HepG2 (cell line): ENCODE measurements around the gene RAB18. TPM values are rescaled to one million over a fixed set of nuclear protein-coding genes. Genes with fewer than 3 reads are reported as not detected.

ENCODE experiments used
- ATAC-seq: fragments of 200-7000 bp; cut with Tn5 transposase; 3 replicates; pipeline ENCODE4 v1.9.1; 2020; ENCODE audit warnings: mild to moderate bottlenecking, moderate library complexity
- BruUV-seq: library from RNA; stranded (reverse); fragments of 400-500 nt; replicated peaks from 2 replicates; lab custom pipeline; 2021; lab: Mats Ljungman, UMichigan
- CTCF ChIA-PET: fragments of 300-600 bp; formaldehyde crosslinking; extraction: SDS; loops from one replicate; lab custom pipeline; 2021; ENCODE audit warnings: low total read pairs, inconsistent platforms, low intra/inter-chr PET ratio; lab: Yijun Ruan, JAX
- POLR2A ChIA-PET: fragments of 350-600 bp; sonication (Branson Sonifier 250); formaldehyde crosslinking; loops from one replicate; lab custom pipeline; 2020; ENCODE audit warnings: antibody characterized with exemption, inconsistent platforms; lab: Yijun Ruan, JAX
- DNase-seq: peaks from one replicate; pipeline ENCODE4 v3.0.0-alpha.2; 2015; ENCODE audit warnings: low spot score
- FAIRE-seq: peaks from 3 replicates; lab custom pipeline; 2011; peaks lifted over from hg19 to GRCh38; lab: Jason Lieb, UNC
- H2AFZ ChIP-seq: one replicate; pipeline ENCODE4 v1.6.1; 2011; ENCODE audit warnings: low read length, inconsistent platforms
- H3K27ac ChIP-seq: fragments of 300-600 bp; 3 replicates; pipeline ENCODE4 v1.8.0; 2011; ENCODE audit warnings: mixed run types, mild to moderate bottlenecking, mixed read lengths, low read length, inconsistent platforms; ENCODE audit not compliant: insufficient read depth; ENCODE audit errors: extremely low read length
- H3K27me3 ChIP-seq, 2 experiments: fragments of 200-600 bp in 1 of 2; 2 replicates in 1 of 2; 3 replicates in 1 of 2; pipeline versions ENCODE4 v1.6.0 to v1.8.0; 2011; ENCODE audit warnings: low read length in 2 of 2, mild to moderate bottlenecking in 2 of 2, moderate library complexity in 2 of 2, inconsistent platforms in 1 of 2; ENCODE audit not compliant: insufficient read depth in 2 of 2, control insufficient read depth in 1 of 2
- H3K36me3 ChIP-seq, 2 experiments: fragments of 200-600 bp in 1 of 2; replicated peaks in 1 of 2; 2 replicates in 1 of 2; 3 replicates in 1 of 2; pipeline versions ENCODE4 v1.5.1 to v1.8.0; 2011; ENCODE audit warnings: low read length in 2 of 2, inconsistent platforms in 1 of 2; ENCODE audit not compliant: insufficient read depth in 2 of 2, control insufficient read depth in 1 of 2
- H3K4me1 ChIP-seq: 2 replicates; pipeline ENCODE4 v1.5.1; 2012; ENCODE audit warnings: low read length, inconsistent platforms; ENCODE audit not compliant: insufficient read depth
- H3K4me2 ChIP-seq: 2 replicates; pipeline ENCODE4 v1.6.0; 2011; ENCODE audit warnings: low read depth, low read length, inconsistent platforms
- H3K4me3 ChIP-seq, 3 experiments: fragments of 200-600 bp in 1 of 3; sonication (generic), shearing (Covaris generic) in 1 of 3; replicated peaks in 1 of 3; 2 replicates each; pipeline ENCODE4 v1.5.1; 2011 to 2016; ENCODE audit warnings: low read length in 3 of 3, inconsistent platforms in 2 of 3, low read depth in 2 of 3, mild to moderate bottlenecking in 2 of 3, control low read depth in 1 of 3, mixed read lengths in 1 of 3; ENCODE audit not compliant: insufficient read depth in 1 of 3
- H3K79me2 ChIP-seq: one replicate; pipeline ENCODE4 v1.6.1; 2011; ENCODE audit warnings: low read length, inconsistent platforms; ENCODE audit not compliant: insufficient read depth
- H3K9ac ChIP-seq: 2 replicates; pipeline ENCODE4 v1.6.0; 2011; ENCODE audit warnings: mild to moderate bottlenecking, low read depth, low read length, inconsistent platforms; ENCODE audit not compliant: insufficient read depth
- H3K9me3 ChIP-seq: 2 replicates; pipeline ENCODE4 v1.5.1; 2012; ENCODE audit warnings: mild to moderate bottlenecking, low read length
- H4K20me1 ChIP-seq: 2 replicates; pipeline ENCODE4 v1.6.0; 2011; ENCODE audit warnings: inconsistent platforms, mild to moderate bottlenecking, low read length, moderate library complexity; ENCODE audit not compliant: insufficient read depth
- PRPF4 ChIP-seq: fragments of 200-400 bp; formaldehyde crosslinking; IDR thresholded peaks from 2 replicates; pipeline ENCODE4 v1.6.1; 2016; ENCODE audit warnings: low read length, low read depth; ENCODE audit not compliant: poor library complexity, severe bottlenecking
- ZNF550 ChIP-seq: sonication (generic); formaldehyde crosslinking; IDR thresholded peaks from 2 replicates; pipeline ENCODE4 v1.4.0; 2020; ENCODE audit warnings: mild to moderate bottlenecking, missing genetic modification reagents, borderline replicate concordance
- ZSCAN22 ChIP-seq: sonication (generic); formaldehyde crosslinking; IDR thresholded peaks from 2 replicates; pipeline ENCODE4 v1.4.0; 2020; ENCODE audit warnings: mild to moderate bottlenecking, missing genetic modification reagents
- WGBS: methylation state at CpG from one replicate; pipeline ENCODE4 v1.1.6; 2017; ENCODE audit warnings: low lambda C conversion rate; 5-methylcytosine and 5-hydroxymethylcytosine counted together
- in situ Hi-C: cut with HindIII; loops from 2 replicates; pipeline ENCODE4 v1.10.0; 2017; ENCODE audit warnings: low pct_unique_long_range_greater_than_20kb; ENCODE audit not compliant: extremely low pct_ligation_motif_present
- intact Hi-C: fragments of 100-400 bp; cut with micrococcal nuclease; formaldehyde crosslinking; loops from one replicate; pipeline ENCODE4 v1.10.0; 2022; ENCODE audit not compliant: unreplicated experiment
- polyA plus RNA-seq, 8 experiments: library from polyadenylated mRNA; depleted of rRNA in 3 of 8; stranded (reverse) in 7 of 8; unstranded in 1 of 8; fragments of >200 nt; fragmentation: Illumina TruSeq in 4 of 8; extraction: Trizol in 4 of 8; gene quantifications; 2 replicates each; pipeline versions ENCODE4 v1.2.1 to v1.2.3, GENCODE V29; 2011 to 2016; ENCODE audit warnings: low read depth in 4 of 8, missing spikeins in 1 of 8, mixed read lengths in 1 of 8; ENCODE audit not compliant: insufficient read depth in 1 of 8
- total RNA-seq, 5 experiments: library from RNA; depleted of rRNA; stranded (reverse); fragments of >200 nt; fragmentation: Illumina TruSeq; extraction: Trizol; gene quantifications; 2 replicates each; pipeline ENCODE4 v1.2.3, GENCODE V29; 2016; ENCODE audit warnings: low read depth in 1 of 5
- TF ChIP-seq, protein P1 (sequence below): sonication (generic); formaldehyde crosslinking; IDR thresholded peaks from 2 replicates; pipeline ENCODE4 v1.4.0; 2020; ENCODE audit warnings: missing genetic modification reagents
- TF ChIP-seq, protein P2 (sequence below), 2 experiments: sonication (generic) in 1 of 2; formaldehyde crosslinking in 1 of 2; IDR thresholded peaks; 2 replicates each; pipeline versions ENCODE4 v1.6.1 to v1.9.0; 2014 to 2022; ENCODE audit warnings: antibody characterized with exemption in 1 of 2, borderline replicate concordance in 1 of 2, inconsistent platforms in 1 of 2, low read depth in 1 of 2, missing genetic modification reagents in 1 of 2

Gene RAB18
- total and polyA plus RNA-seq, 2 of the 13 experiments (the other 11 are each of a cell fraction or from before 2014, with no cell fraction given), result 22.3 to 69.1 TPM

DNA sequence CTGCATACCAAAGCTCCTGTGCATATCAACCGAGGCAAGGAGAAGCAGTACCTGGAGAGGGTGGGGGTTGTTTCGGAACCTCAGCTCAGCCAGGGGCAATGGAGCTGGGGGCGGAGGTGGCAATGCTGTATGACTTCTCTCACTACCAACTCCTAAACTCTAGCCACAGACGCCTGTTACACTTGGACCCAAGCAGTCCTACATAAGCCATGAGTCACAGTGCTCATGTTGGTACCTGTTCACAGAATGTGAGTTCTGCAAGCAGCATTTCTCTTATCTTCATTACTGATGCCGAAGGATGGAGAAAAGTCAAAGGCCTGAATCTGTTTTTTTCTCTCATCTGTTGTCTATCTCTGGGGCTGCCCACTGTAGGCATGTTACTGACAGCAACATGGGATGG lies 3.2 kb upstream of the RAB18 start:
- no peaks in the 10 kb centered on the region; the same call in 1 of the 2 replicates for H4K20me1 ChIP-seq
- no peaks in the 10 kb centered on the region; a peak in 1 of 5 replicates for H3K27me3 ChIP-seq
- FAIRE-seq (no peak), ATAC-seq (no peak), DNase-seq (no peak)
- no TSS peak for BruUV-seq
- CTCF ChIA-PET, result no interaction called here
- no peaks in the 10 kb centered on the region for H3K9me3 ChIP-seq
- H3K4me1 ChIP-seq, result peaks cover 11% of the 10 kb centered on the region
- intact Hi-C loops, result loop anchor here (10.0 kb wide), 1 partner anchor 256 kb away; the partner anchor contains the start of gene ACBD5
- no peak overlapping the region for H3K9ac ChIP-seq
- H3K79me2 ChIP-seq, result peaks cover 15% of the 10 kb centered on the region
- no peak overlapping the region for H3K4me3 ChIP-seq
- no peaks in the 10 kb centered on the region for H3K36me3 ChIP-seq
- in situ Hi-C loops, result no loop called here
- H3K4me2 ChIP-seq, result no peak overlapping the region
- H3K27ac ChIP-seq, result no peak overlapping the region
- H2AFZ ChIP-seq, result no peak overlapping the region
- POLR2A ChIA-PET, result no interaction called here
- 4% methylated on average over 5 of the region's 5 CpGs for WGBS
- TF ChIP-seq, protein P1, sequence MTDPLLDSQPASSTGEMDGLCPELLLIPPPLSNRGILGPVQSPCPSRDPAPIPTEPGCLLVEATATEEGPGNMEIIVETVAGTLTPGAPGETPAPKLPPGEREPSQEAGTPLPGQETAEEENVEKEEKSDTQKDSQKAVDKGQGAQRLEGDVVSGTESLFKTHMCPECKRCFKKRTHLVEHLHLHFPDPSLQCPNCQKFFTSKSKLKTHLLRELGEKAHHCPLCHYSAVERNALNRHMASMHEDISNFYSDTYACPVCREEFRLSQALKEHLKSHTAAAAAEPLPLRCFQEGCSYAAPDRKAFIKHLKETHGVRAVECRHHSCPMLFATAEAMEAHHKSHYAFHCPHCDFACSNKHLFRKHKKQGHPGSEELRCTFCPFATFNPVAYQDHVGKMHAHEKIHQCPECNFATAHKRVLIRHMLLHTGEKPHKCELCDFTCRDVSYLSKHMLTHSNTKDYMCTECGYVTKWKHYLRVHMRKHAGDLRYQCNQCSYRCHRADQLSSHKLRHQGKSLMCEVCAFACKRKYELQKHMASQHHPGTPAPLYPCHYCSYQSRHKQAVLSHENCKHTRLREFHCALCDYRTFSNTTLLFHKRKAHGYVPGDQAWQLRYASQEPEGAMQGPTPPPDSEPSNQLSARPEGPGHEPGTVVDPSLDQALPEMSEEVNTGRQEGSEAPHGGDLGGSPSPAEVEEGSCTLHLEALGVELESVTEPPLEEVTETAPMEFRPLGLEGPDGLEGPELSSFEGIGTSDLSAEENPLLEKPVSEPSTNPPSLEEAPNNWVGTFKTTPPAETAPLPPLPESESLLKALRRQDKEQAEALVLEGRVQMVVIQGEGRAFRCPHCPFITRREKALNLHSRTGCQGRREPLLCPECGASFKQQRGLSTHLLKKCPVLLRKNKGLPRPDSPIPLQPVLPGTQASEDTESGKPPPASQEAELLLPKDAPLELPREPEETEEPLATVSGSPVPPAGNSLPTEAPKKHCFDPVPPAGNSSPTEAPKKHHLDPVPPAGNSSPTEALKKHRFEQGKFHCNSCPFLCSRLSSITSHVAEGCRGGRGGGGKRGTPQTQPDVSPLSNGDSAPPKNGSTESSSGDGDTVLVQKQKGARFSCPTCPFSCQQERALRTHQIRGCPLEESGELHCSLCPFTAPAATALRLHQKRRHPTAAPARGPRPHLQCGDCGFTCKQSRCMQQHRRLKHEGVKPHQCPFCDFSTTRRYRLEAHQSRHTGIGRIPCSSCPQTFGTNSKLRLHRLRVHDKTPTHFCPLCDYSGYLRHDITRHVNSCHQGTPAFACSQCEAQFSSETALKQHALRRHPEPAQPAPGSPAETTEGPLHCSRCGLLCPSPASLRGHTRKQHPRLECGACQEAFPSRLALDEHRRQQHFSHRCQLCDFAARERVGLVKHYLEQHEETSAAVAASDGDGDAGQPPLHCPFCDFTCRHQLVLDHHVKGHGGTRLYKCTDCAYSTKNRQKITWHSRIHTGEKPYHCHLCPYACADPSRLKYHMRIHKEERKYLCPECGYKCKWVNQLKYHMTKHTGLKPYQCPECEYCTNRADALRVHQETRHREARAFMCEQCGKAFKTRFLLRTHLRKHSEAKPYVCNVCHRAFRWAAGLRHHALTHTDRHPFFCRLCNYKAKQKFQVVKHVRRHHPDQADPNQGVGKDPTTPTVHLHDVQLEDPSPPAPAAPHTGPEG (CRISPR knock-in tag), result no peak
- no peak for TF ChIP-seq ZNF550 (CRISPR knock-in tag)
- TF ChIP-seq ZSCAN22 (CRISPR knock-in tag), result no peak
- no peak for TF ChIP-seq PRPF4
- TF ChIP-seq, protein P2, sequence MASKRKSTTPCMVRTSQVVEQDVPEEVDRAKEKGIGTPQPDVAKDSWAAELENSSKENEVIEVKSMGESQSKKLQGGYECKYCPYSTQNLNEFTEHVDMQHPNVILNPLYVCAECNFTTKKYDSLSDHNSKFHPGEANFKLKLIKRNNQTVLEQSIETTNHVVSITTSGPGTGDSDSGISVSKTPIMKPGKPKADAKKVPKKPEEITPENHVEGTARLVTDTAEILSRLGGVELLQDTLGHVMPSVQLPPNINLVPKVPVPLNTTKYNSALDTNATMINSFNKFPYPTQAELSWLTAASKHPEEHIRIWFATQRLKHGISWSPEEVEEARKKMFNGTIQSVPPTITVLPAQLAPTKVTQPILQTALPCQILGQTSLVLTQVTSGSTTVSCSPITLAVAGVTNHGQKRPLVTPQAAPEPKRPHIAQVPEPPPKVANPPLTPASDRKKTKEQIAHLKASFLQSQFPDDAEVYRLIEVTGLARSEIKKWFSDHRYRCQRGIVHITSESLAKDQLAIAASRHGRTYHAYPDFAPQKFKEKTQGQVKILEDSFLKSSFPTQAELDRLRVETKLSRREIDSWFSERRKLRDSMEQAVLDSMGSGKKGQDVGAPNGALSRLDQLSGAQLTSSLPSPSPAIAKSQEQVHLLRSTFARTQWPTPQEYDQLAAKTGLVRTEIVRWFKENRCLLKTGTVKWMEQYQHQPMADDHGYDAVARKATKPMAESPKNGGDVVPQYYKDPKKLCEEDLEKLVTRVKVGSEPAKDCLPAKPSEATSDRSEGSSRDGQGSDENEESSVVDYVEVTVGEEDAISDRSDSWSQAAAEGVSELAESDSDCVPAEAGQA (IDR thresholded peaks at IDR 0.05; ENCODE audit: low read depth), result no peak
- TF ChIP-seq, protein P2 (CRISPR knock-in tag; IDR thresholded peaks at IDR 0.05; ENCODE audit: borderline replicate concordance), result no peak
